RWPE2 (cell line): ENCODE data around the gene EFHB.
A peak's percentile ranks its signal among the peaks of the same experiment; 100 is the strongest.
"Not testable (repeated sequence)": the region's sequence is repeated elsewhere in the genome, so short reads cannot be mapped to it uniquely, and the experiment has no call there.

Experiments
- ATAC-seq: fragments of 200-7000 bp; cut with Tn5 transposase; 3 replicates; pipeline ENCODE4 v1.9.1; 2021; ENCODE audit warnings: low read depth
- DNase-seq: peaks from one replicate; pipeline ENCODE4 v3.0.0-alpha.2; 2020; ENCODE audit warnings: low spot score
- H3K27ac ChIP-seq: fragments of 450-650 bp; 2 replicates; pipeline ENCODE4 v1.5.1; 2017; ENCODE audit warnings: mild to moderate bottlenecking; ENCODE audit not compliant: poor library complexity, severe bottlenecking
- H3K27me3 ChIP-seq: fragments of 250-450 bp; sonication (Bioruptor Pico); 2 replicates; pipeline ENCODE4 v1.5.1; 2021; ENCODE audit warnings: mild to moderate bottlenecking, moderate library complexity; ENCODE audit not compliant: insufficient read depth, poor library complexity, severe bottlenecking
- H3K36me3 ChIP-seq: fragments of 250-450 bp; sonication (Bioruptor Pico); 2 replicates; pipeline ENCODE4 v1.5.1; 2020; ENCODE audit warnings: low read depth, mild to moderate bottlenecking, moderate library complexity
- H3K4me1 ChIP-seq: fragments of 250-450 bp; sonication (Bioruptor Pico); 2 replicates; pipeline ENCODE4 v1.5.1; 2021; ENCODE audit warnings: mild to moderate bottlenecking, moderate library complexity; ENCODE audit not compliant: insufficient read depth, poor library complexity, severe bottlenecking
- H3K4me3 ChIP-seq: fragments of 250-450 bp; sonication (Bioruptor Pico); 2 replicates; pipeline ENCODE4 v1.5.1; 2021; ENCODE audit warnings: mild to moderate bottlenecking, moderate library complexity; ENCODE audit not compliant: severe bottlenecking
- H3K9me3 ChIP-seq: fragments of 250-450 bp; sonication (Bioruptor Pico); 2 replicates; pipeline ENCODE4 v1.5.1; 2021; ENCODE audit warnings: mild to moderate bottlenecking, moderate library complexity; ENCODE audit not compliant: severe bottlenecking
- TF ChIP-seq, protein P1 (sequence below): fragments of 450-650 bp; IDR thresholded peaks from one replicate; pipeline ENCODE4 v1.5.1; 2017; ENCODE audit warnings: mild to moderate bottlenecking, moderate library complexity; ENCODE audit not compliant: poor library complexity, severe bottlenecking

EFHB gene

GRCh38 chr3:19899264-19899663 lies 34.8 kb downstream of the EFHB start:
- TF ChIP-seq, protein P1, sequence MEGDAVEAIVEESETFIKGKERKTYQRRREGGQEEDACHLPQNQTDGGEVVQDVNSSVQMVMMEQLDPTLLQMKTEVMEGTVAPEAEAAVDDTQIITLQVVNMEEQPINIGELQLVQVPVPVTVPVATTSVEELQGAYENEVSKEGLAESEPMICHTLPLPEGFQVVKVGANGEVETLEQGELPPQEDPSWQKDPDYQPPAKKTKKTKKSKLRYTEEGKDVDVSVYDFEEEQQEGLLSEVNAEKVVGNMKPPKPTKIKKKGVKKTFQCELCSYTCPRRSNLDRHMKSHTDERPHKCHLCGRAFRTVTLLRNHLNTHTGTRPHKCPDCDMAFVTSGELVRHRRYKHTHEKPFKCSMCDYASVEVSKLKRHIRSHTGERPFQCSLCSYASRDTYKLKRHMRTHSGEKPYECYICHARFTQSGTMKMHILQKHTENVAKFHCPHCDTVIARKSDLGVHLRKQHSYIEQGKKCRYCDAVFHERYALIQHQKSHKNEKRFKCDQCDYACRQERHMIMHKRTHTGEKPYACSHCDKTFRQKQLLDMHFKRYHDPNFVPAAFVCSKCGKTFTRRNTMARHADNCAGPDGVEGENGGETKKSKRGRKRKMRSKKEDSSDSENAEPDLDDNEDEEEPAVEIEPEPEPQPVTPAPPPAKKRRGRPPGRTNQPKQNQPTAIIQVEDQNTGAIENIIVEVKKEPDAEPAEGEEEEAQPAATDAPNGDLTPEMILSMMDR, result no peak
- ATAC-seq, result no peak

DNA sequence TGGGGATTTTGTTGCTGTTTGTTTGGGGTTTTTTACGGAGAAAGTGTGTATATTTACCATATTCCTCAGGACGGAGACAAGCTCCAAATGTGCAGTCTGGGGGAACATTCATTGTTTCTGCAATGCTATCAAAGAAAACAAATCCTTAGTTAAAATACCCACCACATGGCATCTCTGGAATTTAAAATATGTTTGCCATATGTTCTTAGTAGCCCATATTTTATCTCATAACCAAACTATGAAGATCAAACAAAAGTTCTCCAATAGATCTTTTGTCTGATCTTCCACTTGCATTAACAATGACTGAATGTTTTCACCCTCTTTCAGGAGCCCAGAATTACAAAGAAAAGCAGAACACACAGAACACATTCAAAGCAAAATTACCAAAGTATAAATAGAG lies 35.3 kb downstream of the EFHB start:
- no peak overlapping the region for H3K4me3 ChIP-seq
- H3K9me3 ChIP-seq, result no peaks in the 10 kb centered on the region
- no peaks in the 10 kb centered on the region for H3K27me3 ChIP-seq
- no peak overlapping the region for H3K27ac ChIP-seq
- no peaks in the 10 kb centered on the region for H3K36me3 ChIP-seq
- TF ChIP-seq, protein P1, result no peak
- H3K4me1 ChIP-seq, result peaks cover 11% of the 10 kb centered on the region
- DNase-seq, result no peak
- ATAC-seq, result no peak; the same call in 2 of the 3 replicates

More at GRCh38 chr3:19899264-19899663, 34.8 kb downstream of the EFHB start:
- no peak overlapping the region for H3K4me3 ChIP-seq
- no peaks in the 10 kb centered on the region for H3K27me3 ChIP-seq
- DNase-seq, result no peak
- no peaks in the 10 kb centered on the region for H3K36me3 ChIP-seq
- peaks cover 11% of the 10 kb centered on the region for H3K4me1 ChIP-seq
- no peaks in the 10 kb centered on the region for H3K9me3 ChIP-seq
- H3K27ac ChIP-seq, result no peak overlapping the region

- Histone ChIP-seq H3K27me3 (no peaks in the 10 kb centered on the region), H3K36me3 (no peaks in the 10 kb centered on the region), H3K4me1 (peaks cover 21% of the 10 kb centered on the region), H3K27ac (no peak overlapping the region), H3K9me3 (no peaks in the 10 kb centered on the region), H3K4me3 (no peak overlapping the region)
- DNase-seq, result no peak
- TF ChIP-seq, protein P1, result no peak
- ATAC-seq, result no peak
These were observed 42.3 kb downstream of the EFHB start for GRCh38 chr3:19891740-19892139.

DNA sequence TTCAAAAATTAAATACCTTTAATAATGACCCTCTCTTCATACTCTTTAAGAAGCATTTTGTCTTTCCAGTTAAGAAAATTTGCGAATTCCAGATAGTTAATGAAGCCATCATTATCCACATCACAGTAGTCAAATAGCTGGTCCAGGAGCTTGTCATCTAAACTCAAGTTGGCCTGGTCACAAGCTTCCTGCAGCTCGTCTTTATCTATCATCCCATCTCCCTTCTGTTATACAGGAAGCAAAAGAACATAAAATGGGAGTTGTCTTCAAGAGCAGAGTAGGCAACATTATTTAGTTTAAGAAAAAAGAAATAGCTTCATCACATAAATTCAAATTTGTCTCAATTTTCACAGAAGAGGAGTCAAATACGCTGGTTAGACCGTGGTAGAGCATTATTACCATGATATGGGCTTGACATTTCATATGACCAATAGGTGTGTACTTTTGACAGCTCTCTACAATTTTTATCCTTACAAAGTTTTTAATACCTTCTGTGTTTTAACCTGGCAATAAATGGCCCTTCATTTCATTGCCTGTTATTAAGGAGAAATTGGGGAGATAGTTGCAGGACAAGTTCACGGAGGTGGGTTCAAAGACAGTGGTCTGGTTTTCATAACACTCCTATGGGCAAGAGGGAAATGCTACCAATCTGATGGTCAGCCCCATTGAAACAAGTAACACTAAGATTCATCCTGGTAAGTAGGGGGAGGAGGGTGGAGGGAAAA lies 45.4 kb downstream of the EFHB start:
- Histone ChIP-seq H3K4me1 (peaks cover 21% of the 10 kb centered on the region), H3K27me3 (no peaks in the 10 kb centered on the region), H3K4me3 (no peak overlapping the region), H3K9me3 (no peaks in the 10 kb centered on the region), H3K36me3 (no peaks in the 10 kb centered on the region), H3K27ac (peak overlapping the region; percentile 74)
- TF ChIP-seq, protein P1, result no peak
- DNase-seq (no peak), ATAC-seq (no peak)

DNA sequence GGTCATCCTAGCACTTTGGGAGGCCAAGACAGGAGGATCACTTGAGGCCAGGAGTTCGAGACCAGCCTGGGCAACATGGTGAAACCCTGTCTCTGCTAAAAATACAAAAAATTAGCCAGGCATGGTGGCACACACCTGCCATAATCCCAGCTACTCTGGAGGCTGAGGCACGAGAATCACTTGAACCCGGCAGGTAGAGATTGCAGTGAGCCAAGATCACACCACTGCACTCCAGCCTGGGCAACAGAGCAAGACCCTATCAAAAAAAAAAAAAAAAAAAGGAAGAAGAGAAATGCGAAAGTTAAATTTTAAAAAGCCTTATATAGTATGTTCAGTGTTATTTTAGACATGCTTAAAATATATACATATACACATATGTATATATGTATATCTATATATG lies 46.9 kb downstream of the EFHB start:
- not testable (repeated sequence) for H3K9me3 ChIP-seq, H3K4me3 ChIP-seq, H3K36me3 ChIP-seq, ATAC-seq, DNase-seq, H3K27me3 ChIP-seq, H3K27ac ChIP-seq
- H3K4me1 ChIP-seq, result peaks cover 21% of the 10 kb centered on the region
